Fibroblast of skin of back (primary cell): ENCODE results near the gene SCAF1.
"Not testable (repeated sequence)": the region's sequence is repeated elsewhere in the genome, so short reads cannot be mapped to it uniquely, and the experiment has no call there.

Experiments used
- DNase-seq: peaks from one replicate; pipeline ENCODE4 v3.0.0-alpha.2; 2013

The SCAF1 gene

GRCh38 chr19:49616532-49616931 is 25.5 kb upstream of the SCAF1 start:
- no peak for DNase-seq

- DNase-seq: no peak
Measured at GRCh38 chr19:49616945-49617344, 25.1 kb upstream of the SCAF1 start.

GRCh38 chr19:49617860-49618259 is 24.1 kb upstream of the SCAF1 start:
- not testable (repeated sequence) for DNase-seq

- no peak for DNase-seq
Measured at GRCh38 chr19:49624967-49625910, 16.8 kb upstream of the SCAF1 start.

GRCh38 chr19:49626226-49626625 is 15.8 kb upstream of the SCAF1 start:
- no peak for DNase-seq

- DNase-seq: no peak
Measured at GRCh38 chr19:49629659-49630058, 12.3 kb upstream of the SCAF1 start.

- DNase-seq: no peak
Measured at GRCh38 chr19:49631014-49631588, 10.9 kb upstream of the SCAF1 start.

GRCh38 chr19:49631610-49632192 is 10.3 kb upstream of the SCAF1 start:
- no peak for DNase-seq

- no peak for DNase-seq
Measured at GRCh38 chr19:49632576-49632975, 9.4 kb upstream of the SCAF1 start.

- DNase-seq: peak; percentile 27
Measured at GRCh38 chr19:49633273-49633672, 8.7 kb upstream of the SCAF1 start.

- peak; percentile 29 for DNase-seq
Measured at GRCh38 chr19:49635530-49636232, 6.3 kb upstream of the SCAF1 start.

- DNase-seq: no peak
Measured at GRCh38 chr19:49636233-49636932, 5.6 kb upstream of the SCAF1 start.

GRCh38 chr19:49637821-49638738 is 3.9 kb upstream of the SCAF1 start:
- DNase-seq: peak; percentile 87

- no peak for DNase-seq
Measured at GRCh38 chr19:49639401-49640112, 2.5 kb upstream of the SCAF1 start.

GRCh38 chr19:49640113-49640898 is 1.7 kb upstream of the SCAF1 start, which contains the start of gene RRAS:
Gene RRAS, minus strand, starts transcription at chr19:49640143. Its CDS starts 45 bp downstream, at chr19:49640098.
- peak; percentile 100 for DNase-seq

GRCh38 chr19:49642492-49643035 is 555 bp downstream of the SCAF1 start:
- DNase-seq: no peak

GRCh38 chr19:49643466-49643865 is 1.5 kb downstream of the SCAF1 start:
- DNase-seq: no peak

GRCh38 chr19:49645592-49645991 is 3.6 kb downstream of the SCAF1 start:
- DNase-seq: no peak

- DNase-seq: no peak
Measured at GRCh38 chr19:49645995-49646394, 4.0 kb downstream of the SCAF1 start.
